KMS-11 (cell line): ENCODE measurements around the gene SIRT5.

Source experiments
- H2AFZ ChIP-seq: fragments of 200-600 bp; sonication (generic); 2 replicates; pipeline ENCODE4 v1.6.1; 2016; ENCODE audit warnings: antibody characterized with exemption, mixed run types, low read depth
- H3K27ac ChIP-seq: fragments of 200-600 bp; sonication (generic); 2 replicates; pipeline ENCODE4 v1.6.1; 2016; ENCODE audit warnings: mild to moderate bottlenecking, mixed run types
- H3K27me3 ChIP-seq: fragments of 200-600 bp; sonication (generic); 2 replicates; pipeline ENCODE4 v1.6.1; 2017; ENCODE audit warnings: mild to moderate bottlenecking, low read depth, mixed run types, moderate library complexity; ENCODE audit not compliant: insufficient read depth
- H3K36me3 ChIP-seq: fragments of 200-600 bp; sonication (generic); 2 replicates; pipeline ENCODE4 v1.6.1; 2017; ENCODE audit warnings: mild to moderate bottlenecking, mixed run types; ENCODE audit not compliant: insufficient read depth
- H3K4me1 ChIP-seq: fragments of 200-600 bp; sonication (generic); 2 replicates; pipeline ENCODE4 v1.6.1; 2016; ENCODE audit warnings: mild to moderate bottlenecking, low read depth, mixed run types; ENCODE audit not compliant: poor library complexity, severe bottlenecking
- H3K4me2 ChIP-seq: fragments of 200-600 bp; sonication (generic); 2 replicates; pipeline ENCODE4 v1.7.0; 2016; ENCODE audit warnings: mild to moderate bottlenecking, mixed run types
- H3K4me3 ChIP-seq: fragments of 200-600 bp; sonication (generic); IDR thresholded peaks from 2 replicates; pipeline ENCODE4 v1.6.1; 2017; ENCODE audit warnings: low read depth, low read length, mixed read lengths; ENCODE audit not compliant: insufficient read depth
- H3K79me2 ChIP-seq: fragments of 200-600 bp; sonication (generic); 2 replicates; pipeline ENCODE4 v1.6.1; 2016; ENCODE audit warnings: low read depth, mixed run types; ENCODE audit not compliant: insufficient read depth
- H3K9ac ChIP-seq: fragments of 200-600 bp; sonication (generic); 2 replicates; pipeline ENCODE4 v1.6.1; 2016; ENCODE audit warnings: mild to moderate bottlenecking, mixed run types
- H4K20me1 ChIP-seq: fragments of 200-600 bp; sonication (generic); 2 replicates; pipeline ENCODE4 v1.6.1; 2016; ENCODE audit warnings: mild to moderate bottlenecking, mixed run types; ENCODE audit not compliant: insufficient read depth
- TF ChIP-seq, protein P1 (sequence below): fragments of 200-600 bp; sonication (generic); conservative IDR thresholded peaks from 2 replicates; pipeline ENCODE4 v1.6.1; 2017; ENCODE audit warnings: low read depth, mild to moderate bottlenecking, antibody characterized with exemption, low read length, moderate library complexity, mixed read lengths

The SIRT5 gene

DNA sequence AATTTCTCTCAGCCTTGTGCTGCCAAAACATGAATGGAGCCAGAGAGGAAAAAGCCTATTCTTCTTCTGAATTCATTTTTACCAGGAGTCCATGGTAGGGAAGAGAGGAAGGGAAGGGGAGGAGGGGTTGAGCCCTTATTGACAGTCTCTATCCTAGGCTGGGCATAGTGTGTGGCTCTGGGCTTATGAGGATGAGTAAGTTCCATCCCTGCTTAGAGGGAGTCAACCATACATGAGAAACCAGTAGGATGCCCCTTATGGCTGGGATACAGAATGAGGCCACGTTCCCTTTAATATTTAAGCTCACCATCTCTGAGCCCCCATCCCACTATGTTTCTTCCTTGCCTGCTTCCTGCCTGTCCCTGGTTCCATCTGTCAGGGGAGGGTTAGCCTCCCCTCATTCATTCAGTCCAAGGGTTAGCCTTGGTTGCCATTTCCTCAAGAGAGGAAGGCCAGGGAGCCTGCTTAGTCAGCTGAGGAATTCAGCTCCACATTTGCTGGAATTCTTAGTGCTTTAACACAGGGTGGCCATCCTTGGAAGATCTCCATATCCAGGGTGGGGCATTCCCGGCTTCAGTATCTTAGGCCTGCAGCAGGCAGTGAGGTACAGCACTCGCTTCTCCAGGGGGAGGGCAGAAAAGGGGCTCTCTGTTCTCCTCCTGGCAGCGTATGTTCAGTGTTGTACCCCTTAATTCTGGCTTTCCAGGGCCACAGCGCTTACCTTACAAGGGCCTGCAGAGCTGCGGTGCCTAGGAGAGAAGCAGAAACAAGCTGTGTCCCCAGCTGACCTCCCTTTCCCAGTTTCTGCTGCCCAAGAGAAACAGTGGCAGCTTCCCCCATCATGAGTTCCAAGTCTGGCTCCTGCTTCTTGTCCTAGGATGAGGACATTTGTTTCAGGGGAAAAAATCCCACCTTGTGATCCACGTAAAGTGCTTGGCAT lies 12.5 kb downstream of the SIRT5 start:
- Histone ChIP-seq H3K9ac (no peak overlapping the region), H3K4me2 (no peak overlapping the region), H3K27ac (no peak overlapping the region), H2AFZ (no peak overlapping the region), H3K27me3 (no peaks in the 10 kb centered on the region), H3K79me2 (no peaks in the 10 kb centered on the region), H3K4me3 (no peak overlapping the region), H3K36me3 (no peaks in the 10 kb centered on the region), H4K20me1 (no peaks in the 10 kb centered on the region), H3K4me1 (no peaks in the 10 kb centered on the region)
- TF ChIP-seq, protein P1, sequence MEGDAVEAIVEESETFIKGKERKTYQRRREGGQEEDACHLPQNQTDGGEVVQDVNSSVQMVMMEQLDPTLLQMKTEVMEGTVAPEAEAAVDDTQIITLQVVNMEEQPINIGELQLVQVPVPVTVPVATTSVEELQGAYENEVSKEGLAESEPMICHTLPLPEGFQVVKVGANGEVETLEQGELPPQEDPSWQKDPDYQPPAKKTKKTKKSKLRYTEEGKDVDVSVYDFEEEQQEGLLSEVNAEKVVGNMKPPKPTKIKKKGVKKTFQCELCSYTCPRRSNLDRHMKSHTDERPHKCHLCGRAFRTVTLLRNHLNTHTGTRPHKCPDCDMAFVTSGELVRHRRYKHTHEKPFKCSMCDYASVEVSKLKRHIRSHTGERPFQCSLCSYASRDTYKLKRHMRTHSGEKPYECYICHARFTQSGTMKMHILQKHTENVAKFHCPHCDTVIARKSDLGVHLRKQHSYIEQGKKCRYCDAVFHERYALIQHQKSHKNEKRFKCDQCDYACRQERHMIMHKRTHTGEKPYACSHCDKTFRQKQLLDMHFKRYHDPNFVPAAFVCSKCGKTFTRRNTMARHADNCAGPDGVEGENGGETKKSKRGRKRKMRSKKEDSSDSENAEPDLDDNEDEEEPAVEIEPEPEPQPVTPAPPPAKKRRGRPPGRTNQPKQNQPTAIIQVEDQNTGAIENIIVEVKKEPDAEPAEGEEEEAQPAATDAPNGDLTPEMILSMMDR = no peak

DNA sequence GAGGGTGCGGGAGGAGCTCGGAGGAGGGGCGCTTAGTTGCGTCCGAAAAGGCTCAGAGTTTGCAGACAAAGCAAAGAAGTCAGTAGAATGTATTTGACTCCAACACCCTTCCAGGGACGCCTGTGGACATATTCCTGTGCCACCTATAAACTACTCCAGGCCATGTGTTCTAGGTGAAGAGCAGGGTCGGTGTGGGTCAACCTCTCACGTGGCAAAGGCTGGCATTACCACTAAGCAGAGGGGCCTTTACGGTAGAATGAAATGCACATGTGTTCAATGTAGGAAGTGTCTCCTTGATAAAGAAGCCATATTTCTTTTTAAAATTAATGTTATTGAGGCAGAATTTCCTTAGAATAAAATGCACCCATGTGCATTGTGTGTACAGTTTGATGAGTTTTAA lies 15.4 kb downstream of the SIRT5 start:
- H4K20me1 ChIP-seq = no peaks in the 10 kb centered on the region
- H3K9ac ChIP-seq = no peak overlapping the region
- H3K4me3 ChIP-seq = no peak overlapping the region
- H3K4me2 ChIP-seq = no peak overlapping the region
- no peak overlapping the region for H3K27ac ChIP-seq
- H3K27me3 ChIP-seq = no peaks in the 10 kb centered on the region
- no peaks in the 10 kb centered on the region for H3K79me2 ChIP-seq
- TF ChIP-seq, protein P1 = no peak
- no peaks in the 10 kb centered on the region for H3K4me1 ChIP-seq
- no peak overlapping the region for H2AFZ ChIP-seq
- no peaks in the 10 kb centered on the region for H3K36me3 ChIP-seq

DNA sequence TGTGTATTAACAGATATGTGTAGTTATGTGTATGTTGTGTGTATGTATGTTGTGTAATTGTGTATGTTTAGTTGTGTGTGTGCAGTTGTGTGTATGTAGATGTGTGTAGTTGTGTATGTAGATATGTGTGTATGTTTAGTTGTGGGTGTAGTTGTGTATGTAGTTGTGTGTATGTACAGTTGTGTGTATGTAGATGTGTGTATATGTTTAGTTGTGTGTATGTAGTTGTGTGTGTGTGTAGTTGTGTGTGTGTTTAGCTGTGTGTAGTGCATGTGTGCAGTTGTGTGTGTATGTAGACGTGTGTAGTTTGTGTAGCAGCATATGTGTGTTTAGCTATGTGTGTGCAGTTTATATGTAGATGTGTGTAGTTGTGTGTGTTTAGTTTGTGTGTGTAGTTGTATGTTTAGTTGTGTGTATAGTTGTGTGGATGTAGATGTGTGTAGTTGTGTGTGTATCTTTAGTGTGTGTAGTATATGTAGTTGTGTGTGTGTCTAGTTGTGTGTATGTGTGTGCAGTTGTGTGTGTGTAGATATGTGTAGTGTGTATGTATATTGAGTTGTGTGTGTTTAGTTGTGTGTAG lies 16.3 kb downstream of the SIRT5 start:
- Histone ChIP-seq H3K27ac (no peak overlapping the region), H3K9ac (no peak overlapping the region), H3K27me3 (no peaks in the 10 kb centered on the region), H3K4me1 (no peaks in the 10 kb centered on the region), H2AFZ (no peak overlapping the region), H4K20me1 (no peaks in the 10 kb centered on the region), H3K4me3 (no peak overlapping the region), H3K36me3 (no peaks in the 10 kb centered on the region), H3K4me2 (no peak overlapping the region), H3K79me2 (no peaks in the 10 kb centered on the region)
- TF ChIP-seq, protein P1 = no peak

DNA sequence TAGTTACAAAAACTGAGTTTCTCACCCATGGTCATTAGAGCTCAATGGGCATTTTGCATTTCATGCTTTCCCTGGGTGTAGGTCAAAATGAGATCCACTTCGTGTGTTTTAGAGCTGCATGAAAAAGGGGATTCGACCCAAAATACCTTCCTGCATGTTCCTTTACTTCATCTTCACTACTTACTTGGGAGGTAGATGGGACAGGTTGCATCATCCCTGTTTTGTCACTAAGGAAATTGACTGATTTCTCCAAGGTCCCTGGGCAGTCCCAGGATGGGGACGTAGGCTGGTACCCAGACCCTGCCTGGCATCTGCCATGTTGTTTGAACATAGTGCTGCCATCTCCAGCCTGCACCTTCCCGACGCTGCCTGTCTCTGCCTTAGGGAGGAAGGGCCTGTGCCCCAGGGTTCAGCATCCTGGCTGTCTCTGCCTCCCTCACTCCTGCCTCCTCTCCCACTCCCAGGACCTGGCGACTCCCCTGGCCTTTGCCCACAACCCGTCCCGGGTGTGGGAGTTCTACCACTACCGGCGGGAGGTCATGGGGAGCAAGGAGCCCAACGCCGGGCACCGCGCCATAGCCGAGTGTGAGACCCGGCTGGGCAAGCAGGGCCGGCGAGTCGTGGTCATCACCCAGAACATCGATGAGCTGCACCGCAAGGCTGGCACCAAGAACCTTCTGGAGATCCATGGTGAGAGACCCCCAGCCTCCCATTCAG lies 17.0 kb downstream of the SIRT5 start:
- H3K4me1 ChIP-seq = no peaks in the 10 kb centered on the region
- H3K9ac ChIP-seq = no peak overlapping the region
- H4K20me1 ChIP-seq = no peaks in the 10 kb centered on the region
- no peak overlapping the region for H2AFZ ChIP-seq
- TF ChIP-seq, protein P1 = no peak
- H3K36me3 ChIP-seq = no peaks in the 10 kb centered on the region
- H3K4me3 ChIP-seq = no peak overlapping the region
- H3K27me3 ChIP-seq = no peaks in the 10 kb centered on the region
- H3K27ac ChIP-seq = no peak overlapping the region
- no peaks in the 10 kb centered on the region for H3K79me2 ChIP-seq
- no peak overlapping the region for H3K4me2 ChIP-seq
